B cell (primary cell): ENCODE results near the gene HCN4. TPM values are rescaled to one million over a fixed set of nuclear protein-coding genes. Genes with fewer than 3 reads are reported as not detected.

ENCODE experiments used
- ATAC-seq: fragments of 200-7000 bp; cut with Tn5 transposase; one replicate; pipeline ENCODE4 v1.10.0; 2021; ENCODE audit warnings: low read depth, mild to moderate bottlenecking, moderate number of reproducible peaks, moderate library complexity
- CTCF ChIA-PET: fragments of 350-600 bp; sonication (Branson Sonifier 250); formaldehyde crosslinking; loops from one replicate; lab custom pipeline; 2021; ENCODE audit warnings: antibody characterized with exemption, inconsistent platforms; lab: Charles Lee
- POLR2A ChIA-PET: fragments of 350-600 bp; sonication (Branson Sonifier 250); formaldehyde crosslinking; loops from one replicate; lab custom pipeline; 2021; ENCODE audit warnings: antibody characterized with exemption; lab: Charles Lee
- DNase-seq: peaks from one replicate; pipeline ENCODE4 v3.0.0; 2013
- H2AFZ ChIP-seq: 2 replicates; pipeline ENCODE4 v1.6.1; 2012; ENCODE audit warnings: mild to moderate bottlenecking, low read depth, low read length; ENCODE audit not compliant: insufficient read depth, poor library complexity, severe bottlenecking
- H3K27ac ChIP-seq, 2 donors: 1 replicate in 1 of 2; 2 replicates in 1 of 2; pipeline ENCODE4 v1.5.1; 2012 to 2013; ENCODE audit warnings: low read length in 2 of 2, mild to moderate bottlenecking in 2 of 2, moderate library complexity in 1 of 2
- H3K27me3 ChIP-seq, 4 experiments: fragments of 200-600 bp in 1 of 4; sonication (generic) in 1 of 4; replicated peaks in 1 of 4; 1 replicate in 2 of 4; 2 replicates in 2 of 4; pipeline versions ENCODE4 v1.6.1 to v1.7.0; 2013 to 2016; ENCODE audit warnings: low read length in 3 of 4, mild to moderate bottlenecking in 2 of 4, mixed read lengths in 1 of 4, moderate library complexity in 1 of 4; ENCODE audit not compliant: insufficient read depth in 4 of 4, control insufficient read depth in 3 of 4; ENCODE audit errors: control extremely low read depth in 1 of 4
- H3K36me3 ChIP-seq, 2 experiments: replicated peaks in 1 of 2; 1 replicate in 1 of 2; 2 replicates in 1 of 2; pipeline versions ENCODE4 v1.6.1 to v1.7.1; 2013; ENCODE audit warnings: low read length in 1 of 2; ENCODE audit not compliant: insufficient read depth in 2 of 2, control insufficient read depth in 1 of 2; ENCODE audit errors: control extremely low read depth in 1 of 2, extremely low read depth in 1 of 2
- H3K4me1 ChIP-seq, 2 donors: fragments of 200-600 bp in 1 of 2; sonication (generic) in 1 of 2; 1 replicate in 1 of 2; 2 replicates in 1 of 2; pipeline versions ENCODE4 v1.5.1 to v1.6.1; 2013 to 2017; ENCODE audit warnings: low read length in 2 of 2; ENCODE audit not compliant: control insufficient read depth in 2 of 2, insufficient read depth in 2 of 2
- H3K4me2 ChIP-seq: replicated peaks from 2 replicates; pipeline ENCODE3; 2012; ENCODE audit warnings: mild to moderate bottlenecking, low read depth, low read length; ENCODE audit not compliant: poor library complexity, severe bottlenecking
- H3K4me3 ChIP-seq, 5 experiments: fragments of 200-600 bp in 1 of 5; sonication (generic) in 1 of 5; 1 replicate in 3 of 5; 2 replicates in 2 of 5; pipeline versions ENCODE4 v1.5.1 to v1.7.0; 2011 to 2016; ENCODE audit warnings: low read length in 4 of 5, mild to moderate bottlenecking in 4 of 5, low read depth in 2 of 5, control low read depth in 1 of 5, moderate library complexity in 1 of 5; ENCODE audit not compliant: insufficient read depth in 1 of 5; ENCODE audit errors: control extremely low read depth in 1 of 5, extremely low read depth in 1 of 5
- H3K79me2 ChIP-seq: fragments of 200-600 bp; sonication (generic); one replicate; pipeline ENCODE4 v1.6.0; 2016; ENCODE audit warnings: low read length; ENCODE audit not compliant: control insufficient read depth, insufficient read depth
- H3K9ac ChIP-seq: fragments of 200-600 bp; sonication (generic); 2 replicates; pipeline ENCODE4 v1.6.1; 2017; ENCODE audit warnings: mild to moderate bottlenecking, low read length, moderate library complexity
- H3K9me3 ChIP-seq, 3 donors: one replicate each; pipeline versions ENCODE4 v1.6.1 to v1.7.1; 2013; ENCODE audit warnings: low read length in 2 of 3; ENCODE audit not compliant: control insufficient read depth in 2 of 3, insufficient read depth in 1 of 3; ENCODE audit errors: control extremely low read depth in 1 of 3
- H4K20me1 ChIP-seq: 2 replicates; pipeline ENCODE4 v1.6.0; 2012; ENCODE audit warnings: mild to moderate bottlenecking, low read length; ENCODE audit not compliant: insufficient read depth, control insufficient read depth, poor library complexity, severe bottlenecking
- H3K27ac Mint-ChIP-seq: one replicate; pipeline ENCODE4 v1.8.0; 2021; ENCODE audit warnings: mixed read lengths
- H3K27me3 Mint-ChIP-seq: one replicate; pipeline ENCODE4 v1.8.0; 2021; ENCODE audit warnings: mixed read lengths
- H3K4me1 Mint-ChIP-seq: one replicate; pipeline ENCODE4 v1.8.0; 2021; ENCODE audit warnings: mixed read lengths
- H3K4me3 Mint-ChIP-seq: one replicate; pipeline ENCODE4 v1.8.0; 2021; ENCODE audit warnings: mixed read lengths
- H3K9me3 Mint-ChIP-seq: one replicate; pipeline ENCODE4 v1.8.0; 2022; ENCODE audit warnings: mixed read lengths; ENCODE audit not compliant: insufficient read depth
- EZH2 ChIP-seq: IDR thresholded peaks from 2 replicates; pipeline ENCODE4 v1.6.1; 2012; ENCODE audit warnings: borderline replicate concordance, low read depth, mild to moderate bottlenecking, moderate library complexity, low read length; ENCODE audit not compliant: insufficient read depth, poor library complexity, severe bottlenecking
- WGBS: methylation state at CpG from one replicate; pipeline ENCODE4 v1.1.5; 2013; ENCODE audit warnings: missing lambda C conversion rate; ENCODE audit not compliant: insufficient coverage; 5-methylcytosine and 5-hydroxymethylcytosine counted together
- intact Hi-C: fragments of 100-400 bp; cut with micrococcal nuclease; formaldehyde crosslinking; loops from one replicate; pipeline ENCODE4 v1.10.0; 2022
- polyA plus RNA-seq: library from polyadenylated mRNA; depleted of rRNA; stranded (reverse); fragments of >200 nt; gene quantifications from 2 replicates; pipeline ENCODE4 v1.2.3, GENCODE V29; 2012
- total RNA-seq, 2 donors: library from RNA; stranded (reverse); fragments of 120-200 nt in 1 of 2; gene quantifications; 1 replicate in 1 of 2; 2 replicates in 1 of 2; pipeline versions ENCODE4 v1.2.3 to v1.2.4, GENCODE V29; 2013 to 2022
- TF ChIP-seq, protein P1 (sequence below): fragments of 200-600 bp; IDR thresholded peaks from one replicate; pipeline ENCODE4 v1.8.0; 2022; ENCODE audit warnings: antibody characterized with exemption, mild to moderate bottlenecking

The HCN4 gene
- total and polyA plus RNA-seq, 2 donors (not counting 1 experiment from before 2014, with no cell fraction given): not detected

GRCh38 chr15:73370151-73370550 is 1.4 kb upstream of the HCN4 start:
- Histone ChIP-seq H3K9me3 (no peaks in the 10 kb centered on the region), H3K36me3 (no peaks in the 10 kb centered on the region), H3K79me2 (no peaks in the 10 kb centered on the region), H4K20me1 (no peaks in the 10 kb centered on the region), H3K4me1 (no peaks in the 10 kb centered on the region), H3K9ac (no peak overlapping the region), H2AFZ (no peak overlapping the region), H3K4me3 (no peak overlapping the region), H3K27ac (no peak overlapping the region), H3K4me2 (no peak overlapping the region), H3K27me3 (peaks cover 0 to 28% (median 5%) of the 10 kb centered on the region in 4 experiments)
- Mint-ChIP-seq H3K9me3 (no peaks in the 10 kb centered on the region), H3K4me3 (no peak overlapping the region), H3K27me3 (peaks cover 57% of the 10 kb centered on the region), H3K4me1 (no peaks in the 10 kb centered on the region), H3K27ac (no peak overlapping the region)
- ChIA-PET POLR2A (no interaction called here), CTCF (no interaction called here)
- ATAC-seq (no peak), DNase-seq (no peak)
- TF ChIP-seq, protein P1, sequence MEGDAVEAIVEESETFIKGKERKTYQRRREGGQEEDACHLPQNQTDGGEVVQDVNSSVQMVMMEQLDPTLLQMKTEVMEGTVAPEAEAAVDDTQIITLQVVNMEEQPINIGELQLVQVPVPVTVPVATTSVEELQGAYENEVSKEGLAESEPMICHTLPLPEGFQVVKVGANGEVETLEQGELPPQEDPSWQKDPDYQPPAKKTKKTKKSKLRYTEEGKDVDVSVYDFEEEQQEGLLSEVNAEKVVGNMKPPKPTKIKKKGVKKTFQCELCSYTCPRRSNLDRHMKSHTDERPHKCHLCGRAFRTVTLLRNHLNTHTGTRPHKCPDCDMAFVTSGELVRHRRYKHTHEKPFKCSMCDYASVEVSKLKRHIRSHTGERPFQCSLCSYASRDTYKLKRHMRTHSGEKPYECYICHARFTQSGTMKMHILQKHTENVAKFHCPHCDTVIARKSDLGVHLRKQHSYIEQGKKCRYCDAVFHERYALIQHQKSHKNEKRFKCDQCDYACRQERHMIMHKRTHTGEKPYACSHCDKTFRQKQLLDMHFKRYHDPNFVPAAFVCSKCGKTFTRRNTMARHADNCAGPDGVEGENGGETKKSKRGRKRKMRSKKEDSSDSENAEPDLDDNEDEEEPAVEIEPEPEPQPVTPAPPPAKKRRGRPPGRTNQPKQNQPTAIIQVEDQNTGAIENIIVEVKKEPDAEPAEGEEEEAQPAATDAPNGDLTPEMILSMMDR: no peak
- no peak for TF ChIP-seq EZH2
- intact Hi-C loops: no loop called here
- WGBS: no CpG with 5 or more reads among the region's 3 CpGs

GRCh38 chr15:73369154-73369694 is 466 bp upstream of the HCN4 start:
- Mint-ChIP-seq H3K27me3 (peaks cover 56% of the 10 kb centered on the region), H3K27ac (no peak overlapping the region), H3K9me3 (no peaks in the 10 kb centered on the region), H3K4me1 (no peaks in the 10 kb centered on the region), H3K4me3 (no peak overlapping the region)
- Histone ChIP-seq H3K79me2 (no peaks in the 10 kb centered on the region), H2AFZ (no peak overlapping the region), H3K27me3 (peaks cover 0 to 29% (median 5%) of the 10 kb centered on the region in 4 experiments), H4K20me1 (no peaks in the 10 kb centered on the region), H3K4me2 (no peak overlapping the region), H3K27ac (no peak overlapping the region), H3K4me3 (no peak overlapping the region), H3K9ac (no peak overlapping the region), H3K4me1 (no peaks in the 10 kb centered on the region), H3K36me3 (no peaks in the 10 kb centered on the region), H3K9me3 (no peaks in the 10 kb centered on the region)
- DNase-seq (no peak), ATAC-seq (no peak)
- WGBS: 4% methylated on average over 42 of the region's 44 CpGs
- ChIA-PET POLR2A (no interaction called here), CTCF (no interaction called here)
- intact Hi-C loops: no loop called here
- no peak for TF ChIP-seq EZH2
- TF ChIP-seq, protein P1: no peak
